ENCODE results near the gene GARRE1.
"Not testable (repeated sequence)": the region's sequence is repeated elsewhere in the genome, so short reads cannot be mapped to it uniquely, and the experiment has no call there.

The GARRE1 gene

GRCh38 chr19:34248941-34249340 is 5.4 kb upstream of the GARRE1 start:
- H3K4me1 ChIP-seq (ENCODE audit: control insufficient read depth, low read depth, low read length): no peaks in the 10 kb centered on the region
- no peaks in the 10 kb centered on the region for H3K27me3 ChIP-seq (ENCODE audit: control insufficient read depth, insufficient read depth, low read length)
- H3K27ac ChIP-seq (ENCODE audit: low read length): no peak overlapping the region
- no peaks in the 10 kb centered on the region for H3K36me3 ChIP-seq (ENCODE audit: control insufficient read depth, low read depth, low read length)
- H3K4me3 ChIP-seq (ENCODE audit: low read length): no peak overlapping the region
- H3K9me3 ChIP-seq (ENCODE audit: control insufficient read depth, low read depth, low read length): no peaks in the 10 kb centered on the region
- H3K9ac ChIP-seq (ENCODE audit: low read length): no peak overlapping the region

GRCh38 chr19:34253167-34253566 is 1.2 kb upstream of the GARRE1 start:
- not testable (repeated sequence) for H3K4me3 ChIP-seq (ENCODE audit: low read length); H3K9me3 ChIP-seq (ENCODE audit: control insufficient read depth, low read depth, low read length); H3K36me3 ChIP-seq (ENCODE audit: control insufficient read depth, low read depth, low read length); H3K27me3 ChIP-seq (ENCODE audit: control insufficient read depth, insufficient read depth, low read length); H3K27ac ChIP-seq (ENCODE audit: low read length); H3K4me1 ChIP-seq (ENCODE audit: control insufficient read depth, low read depth, low read length); H3K9ac ChIP-seq (ENCODE audit: low read length)

GRCh38 chr19:34253681-34254045 is 691 bp upstream of the GARRE1 start:
- not testable (repeated sequence) for H3K36me3 ChIP-seq (ENCODE audit: control insufficient read depth, low read depth, low read length)

GRCh38 chr19:34254698-34255432 is 511 bp downstream of the GARRE1 start:
- Histone ChIP-seq H3K4me3 (ENCODE audit: low read length) (peak overlapping the region; percentile 80), H3K36me3 (ENCODE audit: control insufficient read depth, low read depth, low read length) (no peaks in the 10 kb centered on the region), H3K27ac (ENCODE audit: low read length) (no peak overlapping the region), H3K27me3 (ENCODE audit: control insufficient read depth, insufficient read depth, low read length) (no peaks in the 10 kb centered on the region), H3K4me1 (ENCODE audit: control insufficient read depth, low read depth, low read length) (no peaks in the 10 kb centered on the region), H3K9ac (ENCODE audit: low read length) (peak overlapping the region; percentile 60), H3K9me3 (ENCODE audit: control insufficient read depth, low read depth, low read length) (no peaks in the 10 kb centered on the region)

More at GRCh38 chr19:34253681-34254045, 691 bp upstream of the GARRE1 start:
- Histone ChIP-seq H3K4me3 (ENCODE audit: low read length) (peak overlapping the region; percentile 93), H3K9ac (ENCODE audit: low read length) (peak overlapping the region; percentile 74)
- H3K27ac ChIP-seq (ENCODE audit: low read length); H3K9me3 ChIP-seq (ENCODE audit: control insufficient read depth, low read depth, low read length); H3K4me1 ChIP-seq (ENCODE audit: control insufficient read depth, low read depth, low read length); H3K27me3 ChIP-seq (ENCODE audit: control insufficient read depth, insufficient read depth, low read length): not testable (repeated sequence)

GRCh38 chr19:34255546-34255945 is 1.2 kb downstream of the GARRE1 start:
- Histone ChIP-seq H3K9ac (ENCODE audit: low read length) (peak overlapping the region; percentile 60), H3K36me3 (ENCODE audit: control insufficient read depth, low read depth, low read length) (no peaks in the 10 kb centered on the region), H3K9me3 (ENCODE audit: control insufficient read depth, low read depth, low read length) (no peaks in the 10 kb centered on the region), H3K4me3 (ENCODE audit: low read length) (peak overlapping the region; percentile 80), H3K27me3 (ENCODE audit: control insufficient read depth, insufficient read depth, low read length) (no peaks in the 10 kb centered on the region), H3K4me1 (ENCODE audit: control insufficient read depth, low read depth, low read length) (no peaks in the 10 kb centered on the region), H3K27ac (ENCODE audit: low read length) (no peak overlapping the region)

GRCh38 chr19:34256835-34257558 is 2.6 kb downstream of the GARRE1 start:
- Histone ChIP-seq H3K9ac (ENCODE audit: low read length) (no peak overlapping the region), H3K4me1 (ENCODE audit: control insufficient read depth, low read depth, low read length) (no peaks in the 10 kb centered on the region), H3K4me3 (ENCODE audit: low read length) (no peak overlapping the region), H3K27ac (ENCODE audit: low read length) (no peak overlapping the region), H3K27me3 (ENCODE audit: control insufficient read depth, insufficient read depth, low read length) (no peaks in the 10 kb centered on the region), H3K9me3 (ENCODE audit: control insufficient read depth, low read depth, low read length) (no peaks in the 10 kb centered on the region), H3K36me3 (ENCODE audit: control insufficient read depth, low read depth, low read length) (no peaks in the 10 kb centered on the region)

- H3K9ac ChIP-seq (ENCODE audit: low read length): no peak overlapping the region
These were observed 3.2 kb downstream of the GARRE1 start for GRCh38 chr19:34257559-34257924.

GRCh38 chr19:34259367-34260095 is 5.2 kb downstream of the GARRE1 start:
- Histone ChIP-seq H3K27me3 (ENCODE audit: control insufficient read depth, insufficient read depth, low read length) (no peaks in the 10 kb centered on the region), H3K4me3 (ENCODE audit: low read length) (no peak overlapping the region), H3K4me1 (ENCODE audit: control insufficient read depth, low read depth, low read length) (no peaks in the 10 kb centered on the region), H3K36me3 (ENCODE audit: control insufficient read depth, low read depth, low read length) (no peaks in the 10 kb centered on the region), H3K27ac (ENCODE audit: low read length) (no peak overlapping the region), H3K9ac (ENCODE audit: low read length) (no peak overlapping the region), H3K9me3 (ENCODE audit: control insufficient read depth, low read depth, low read length) (no peaks in the 10 kb centered on the region)

More at GRCh38 chr19:34257559-34257924, 3.2 kb downstream of the GARRE1 start:
- H3K4me1 ChIP-seq (ENCODE audit: control insufficient read depth, low read depth, low read length): no peaks in the 10 kb centered on the region
- no peak overlapping the region for H3K4me3 ChIP-seq (ENCODE audit: low read length)
- H3K27ac ChIP-seq (ENCODE audit: low read length): no peak overlapping the region
- H3K9me3 ChIP-seq (ENCODE audit: control insufficient read depth, low read depth, low read length): no peaks in the 10 kb centered on the region
- no peaks in the 10 kb centered on the region for H3K36me3 ChIP-seq (ENCODE audit: control insufficient read depth, low read depth, low read length)
- no peaks in the 10 kb centered on the region for H3K27me3 ChIP-seq (ENCODE audit: control insufficient read depth, insufficient read depth, low read length)

GRCh38 chr19:34260771-34261173 is 6.4 kb downstream of the GARRE1 start:
- peaks cover 6% of the 10 kb centered on the region for H3K4me1 ChIP-seq (ENCODE audit: control insufficient read depth, low read depth, low read length)
- H3K27me3 ChIP-seq (ENCODE audit: control insufficient read depth, insufficient read depth, low read length): no peaks in the 10 kb centered on the region
- no peaks in the 10 kb centered on the region for H3K36me3 ChIP-seq (ENCODE audit: control insufficient read depth, low read depth, low read length)
- H3K9me3 ChIP-seq (ENCODE audit: control insufficient read depth, low read depth, low read length): no peaks in the 10 kb centered on the region
- no peak overlapping the region for H3K9ac ChIP-seq (ENCODE audit: low read length)
- H3K4me3 ChIP-seq (ENCODE audit: low read length): no peak overlapping the region
- H3K27ac ChIP-seq (ENCODE audit: low read length): no peak overlapping the region

- Histone ChIP-seq H3K9me3 (ENCODE audit: control insufficient read depth, low read depth, low read length) (no peaks in the 10 kb centered on the region), H3K4me1 (ENCODE audit: control insufficient read depth, low read depth, low read length) (peaks cover 6% of the 10 kb centered on the region), H3K4me3 (ENCODE audit: low read length) (no peak overlapping the region), H3K36me3 (ENCODE audit: control insufficient read depth, low read depth, low read length) (no peaks in the 10 kb centered on the region), H3K27ac (ENCODE audit: low read length) (no peak overlapping the region), H3K27me3 (ENCODE audit: control insufficient read depth, insufficient read depth, low read length) (no peaks in the 10 kb centered on the region), H3K9ac (ENCODE audit: low read length) (no peak overlapping the region)
These were observed 7.2 kb downstream of the GARRE1 start for GRCh38 chr19:34261334-34262109.

GRCh38 chr19:34263745-34264237 is 9.4 kb downstream of the GARRE1 start:
- no peak overlapping the region for H3K4me3 ChIP-seq (ENCODE audit: low read length)
- no peaks in the 10 kb centered on the region for H3K36me3 ChIP-seq (ENCODE audit: control insufficient read depth, low read depth, low read length)
- H3K9ac ChIP-seq (ENCODE audit: low read length): no peak overlapping the region
- H3K27ac ChIP-seq (ENCODE audit: low read length): no peak overlapping the region
- H3K27me3 ChIP-seq (ENCODE audit: control insufficient read depth, insufficient read depth, low read length): no peaks in the 10 kb centered on the region
- peaks cover 6% of the 10 kb centered on the region for H3K4me1 ChIP-seq (ENCODE audit: control insufficient read depth, low read depth, low read length)
- H3K9me3 ChIP-seq (ENCODE audit: control insufficient read depth, low read depth, low read length): no peaks in the 10 kb centered on the region

Measured in iPS-18a (cell line).